Hematopoietic multipotent progenitor cell treated with erythropoietin and hydrocortisone succinate and interleukin-3 and kit ligand, for 15 days (in vitro differentiated cells): ENCODE measurements around the gene FAM234A.
"Not testable (repeated sequence)": the region's sequence is repeated elsewhere in the genome, so short reads cannot be mapped to it uniquely, and the experiment has no call there.

Experiments used
- DNase-seq: peaks from one replicate; pipeline ENCODE4 v3.0.0-alpha.2; 2015; ENCODE audit warnings: low spot score

Gene FAM234A

DNA sequence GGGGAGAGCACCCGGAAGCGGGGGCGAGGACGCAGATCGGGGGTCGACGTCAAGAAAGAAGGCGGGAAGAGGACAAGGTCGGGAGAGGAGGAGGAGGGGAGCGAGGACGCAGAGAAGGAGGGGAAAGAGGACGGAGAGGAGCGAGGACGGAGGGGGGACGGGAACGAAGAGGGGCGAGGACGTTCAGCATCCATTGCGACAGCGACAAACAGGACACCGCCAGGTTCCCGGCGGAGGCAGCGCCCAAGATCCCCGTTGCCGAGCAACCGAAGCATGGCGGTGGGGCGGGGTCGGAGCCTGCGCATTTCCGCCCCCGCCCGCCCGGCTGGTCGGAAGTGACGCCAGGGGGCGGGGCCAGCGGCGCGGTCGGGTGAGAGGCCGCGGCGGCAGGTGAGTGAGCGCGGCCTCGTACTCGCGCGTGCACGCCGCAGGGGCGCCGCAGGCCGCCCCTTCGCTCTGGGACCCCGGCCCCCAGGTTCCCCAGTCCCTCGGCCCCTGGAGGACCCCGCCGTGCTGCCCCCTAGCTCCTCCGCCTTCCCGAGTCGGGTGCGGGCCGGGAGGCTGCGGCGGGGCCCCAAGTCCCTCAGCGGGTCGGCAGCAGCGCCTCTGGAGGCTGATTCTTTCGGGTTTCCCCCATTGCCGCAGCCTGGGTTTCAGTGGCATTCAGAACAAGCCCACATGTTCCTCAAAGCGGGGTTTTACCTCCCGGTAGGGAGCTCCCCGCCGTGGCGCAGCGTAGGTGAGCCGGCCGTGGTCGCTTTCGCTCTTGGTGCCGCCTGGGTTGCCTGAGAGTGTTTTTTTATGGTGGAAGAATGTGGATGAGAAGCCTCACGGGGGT lies at the start of gene FAM234A:
Gene FAM234A, plus strand, starts transcription at position 354 of the 838 bp plus-strand sequence. CDS start 19,593 bp downstream, outside the sequence.
- peak; percentile 98 for DNase-seq

GRCh38 chr16:185213-185612 lies 49.4 kb upstream of the FAM234A start:
- DNase-seq = no peak

- DNase-seq = no peak
Observed at GRCh38 chr16:185691-186090, 48.9 kb upstream of the FAM234A start.

GRCh38 chr16:187330-187729 lies 47.3 kb upstream of the FAM234A start:
- DNase-seq = no peak

- DNase-seq = peak; percentile 45
Observed at GRCh38 chr16:188674-189073, 45.9 kb upstream of the FAM234A start.

- no peak for DNase-seq
Observed at GRCh38 chr16:189604-190186, 44.9 kb upstream of the FAM234A start.

DNA sequence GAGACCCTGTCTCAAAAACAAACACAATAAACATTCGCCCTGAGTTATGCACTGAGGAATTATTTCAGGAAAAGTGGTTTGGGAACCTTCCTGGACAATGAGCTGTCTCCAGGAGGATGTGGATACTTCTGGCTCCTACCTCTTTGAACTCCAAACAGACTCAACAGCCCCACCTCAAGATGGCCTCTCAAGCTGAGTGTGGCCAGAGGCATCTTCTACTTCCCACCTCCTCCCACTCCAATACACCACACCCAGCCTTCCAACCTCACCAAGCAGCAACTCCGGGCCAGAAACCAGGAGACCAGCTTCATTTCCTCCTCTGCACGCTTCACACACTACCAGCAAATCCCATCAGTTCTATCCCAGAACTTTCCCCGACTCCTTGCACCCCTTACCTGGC lies 42.8 kb upstream of the FAM234A start:
- DNase-seq = no peak

GRCh38 chr16:192686-193085 lies 41.9 kb upstream of the FAM234A start:
- DNase-seq = no peak

- no peak for DNase-seq
Observed at GRCh38 chr16:193441-193840, 41.2 kb upstream of the FAM234A start.

GRCh38 chr16:194516-194915 lies 40.1 kb upstream of the FAM234A start:
- DNase-seq = no peak

GRCh38 chr16:200388-200787 lies 34.2 kb upstream of the FAM234A start:
- DNase-seq = no peak

DNA sequence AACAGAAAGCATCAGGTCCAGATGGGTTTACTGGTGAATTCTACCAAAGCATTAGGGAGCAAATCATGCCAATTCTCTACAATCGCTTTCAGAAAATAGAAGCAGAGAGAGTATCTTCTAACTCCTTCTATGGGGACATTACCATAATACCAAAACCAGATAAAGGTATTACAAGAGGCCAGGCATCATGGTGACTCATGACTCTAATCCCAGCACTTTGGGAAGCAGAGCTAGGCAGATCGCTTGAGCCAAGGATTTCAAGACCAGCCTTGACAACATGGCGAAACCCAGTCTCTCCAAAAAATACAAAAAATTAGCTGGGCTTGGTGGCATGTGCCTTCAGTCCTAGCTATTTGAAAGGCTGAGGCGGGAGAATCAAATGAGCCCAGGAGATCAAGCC lies 31.4 kb upstream of the FAM234A start:
- no peak for DNase-seq

GRCh38 chr16:204046-204445 lies 30.6 kb upstream of the FAM234A start:
- not testable (repeated sequence) for DNase-seq

GRCh38 chr16:209359-209758 lies 25.3 kb upstream of the FAM234A start:
- DNase-seq = not testable (repeated sequence)

DNA sequence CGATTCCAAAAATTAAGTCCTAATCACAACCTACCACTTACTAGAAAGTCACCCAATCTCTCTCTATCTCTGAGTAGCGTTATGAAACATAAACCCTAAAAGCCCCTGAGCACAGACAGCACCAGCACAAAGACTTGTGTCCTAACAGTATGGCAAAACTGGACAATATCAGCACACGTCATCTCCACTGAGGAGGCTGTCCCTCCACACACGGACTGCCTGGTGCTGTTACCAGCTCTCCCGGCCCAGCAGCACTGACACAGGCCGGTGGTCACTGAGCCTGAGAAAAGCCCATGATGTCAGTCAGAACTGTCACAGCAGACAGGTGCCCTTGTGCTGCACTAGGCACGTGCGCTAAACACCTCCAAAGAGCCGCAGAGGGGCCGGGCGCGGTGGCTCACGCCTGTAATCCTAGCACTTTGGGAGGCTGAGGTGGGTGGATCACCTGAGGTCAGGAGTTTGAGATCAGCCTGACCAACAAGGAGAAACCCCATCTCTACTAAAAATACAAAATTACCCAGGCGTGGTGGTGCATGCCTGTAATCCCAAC lies 22.9 kb upstream of the FAM234A start:
- not testable (repeated sequence) for DNase-seq

GRCh38 chr16:212999-213398 lies 21.6 kb upstream of the FAM234A start:
- no peak for DNase-seq

- no peak for DNase-seq
Observed at GRCh38 chr16:220021-220420, 14.6 kb upstream of the FAM234A start.

GRCh38 chr16:228151-228851 lies 6.3 kb upstream of the FAM234A start:
- DNase-seq = peak; percentile 17

- DNase-seq = peak; percentile 77
Observed at GRCh38 chr16:228852-229730, 5.5 kb upstream of the FAM234A start, which contains the start of gene LUC7L. TSS of gene LUC7L (minus strand) at chr16:229449. CDS start at chr16:229339, 110 bp downstream.

DNA sequence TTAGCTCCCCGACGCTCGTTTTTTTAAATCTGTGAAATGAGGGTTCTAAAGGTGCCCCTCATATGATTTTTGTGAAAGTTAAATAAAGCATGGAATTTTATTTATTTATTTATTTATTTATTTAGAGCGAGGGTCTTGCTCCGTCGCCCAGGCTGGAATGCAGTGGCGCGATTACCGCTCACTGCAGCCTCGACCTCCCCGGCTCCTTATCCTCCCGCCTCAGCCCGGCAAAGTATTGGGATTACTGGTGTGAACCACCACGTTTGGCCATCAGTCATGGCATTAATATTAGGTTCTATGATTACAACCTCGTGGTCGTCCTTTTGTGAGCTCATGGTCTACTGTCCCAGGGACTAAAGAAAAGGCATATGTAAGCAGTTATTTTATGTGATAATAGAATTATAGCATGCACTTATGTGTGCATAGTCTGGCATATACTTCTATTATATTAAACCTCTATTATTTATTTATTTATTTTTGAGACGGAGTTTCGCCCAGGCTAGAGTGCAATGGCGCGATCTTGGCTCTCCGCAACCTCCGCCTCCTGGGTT lies 4.8 kb upstream of the FAM234A start:
- DNase-seq = no peak

- not testable (repeated sequence) for DNase-seq
Observed at GRCh38 chr16:230351-230750, 4.3 kb upstream of the FAM234A start.
